Loucy (cell line): Measurements from ENCODE around the gene KCNIP3.

Source experiments
- H2AFZ ChIP-seq: fragments of 200-600 bp; sonication (generic); 2 replicates; pipeline ENCODE4 v1.6.0; 2016; ENCODE audit warnings: antibody characterized with exemption, mild to moderate bottlenecking, low read length, moderate library complexity
- H3F3A ChIP-seq: fragments of 200-600 bp; 2 replicates; pipeline ENCODE4 v1.6.0; 2016; ENCODE audit warnings: antibody characterized with exemption, low read depth, mild to moderate bottlenecking
- H3K27me3 ChIP-seq: fragments of 200-600 bp; sonication (generic); 2 replicates; pipeline ENCODE4 v1.6.1; 2014; ENCODE audit warnings: low read length, mild to moderate bottlenecking; ENCODE audit not compliant: insufficient read depth, poor library complexity, severe bottlenecking
- H3K36me3 ChIP-seq: fragments of 200-600 bp; sonication (generic); 2 replicates; pipeline ENCODE4 v1.6.1; 2016; ENCODE audit warnings: low read length; ENCODE audit not compliant: insufficient read depth
- H3K4me1 ChIP-seq: fragments of 200-600 bp; sonication (generic); 2 replicates; pipeline ENCODE4 v1.5.1; 2014; ENCODE audit warnings: low read length, mild to moderate bottlenecking; ENCODE audit not compliant: insufficient read depth, poor library complexity, severe bottlenecking
- H3K4me2 ChIP-seq: fragments of 200-600 bp; sonication (generic); 2 replicates; pipeline ENCODE4 v1.6.0; 2014; ENCODE audit warnings: antibody characterized with exemption, low read length, low read depth, mild to moderate bottlenecking; ENCODE audit not compliant: poor library complexity, severe bottlenecking
- H3K4me3 ChIP-seq: fragments of 200-600 bp; sonication (generic); 2 replicates; pipeline ENCODE4 v1.5.1; 2014; ENCODE audit warnings: low read length, mild to moderate bottlenecking, mixed read lengths; ENCODE audit not compliant: poor library complexity, severe bottlenecking
- H3K79me2 ChIP-seq: fragments of 200-600 bp; sonication (generic); 2 replicates; pipeline ENCODE4 v1.6.1; 2014; ENCODE audit warnings: low read length; ENCODE audit not compliant: insufficient read depth
- H3K9ac ChIP-seq: fragments of 200-600 bp; sonication (generic); 2 replicates; pipeline ENCODE4 v1.6.0; 2014; ENCODE audit warnings: mild to moderate bottlenecking, low read depth, low read length, moderate library complexity; ENCODE audit not compliant: poor library complexity, severe bottlenecking
- H3K9me2 ChIP-seq: fragments of 200-600 bp; sonication (generic); replicated peaks from 2 replicates; pipeline ENCODE4 v1.6.1; 2016; ENCODE audit warnings: low read depth, low read length, mixed read lengths
- H3K9me3 ChIP-seq: fragments of 200-600 bp; sonication (generic); 2 replicates; pipeline ENCODE4 v1.6.1; 2014; ENCODE audit warnings: mild to moderate bottlenecking, antibody characterized with exemption, low read length, low read depth; ENCODE audit not compliant: insufficient read depth
- H4K20me1 ChIP-seq: fragments of 200-600 bp; sonication (generic); 2 replicates; pipeline ENCODE4 v1.6.0; 2014; ENCODE audit warnings: antibody characterized with exemption, low read length, mild to moderate bottlenecking; ENCODE audit not compliant: insufficient read depth, poor library complexity, severe bottlenecking
- EZH2phosphoT487 ChIP-seq: fragments of 200-600 bp; IDR thresholded peaks from 2 replicates; pipeline ENCODE4 v1.6.1; 2018; ENCODE audit warnings: antibody characterized with exemption, mild to moderate bottlenecking, moderate library complexity, borderline replicate concordance
- TF ChIP-seq, protein P1 (sequence below): fragments of 200-600 bp; sonication (generic); conservative IDR thresholded peaks from 2 replicates; pipeline ENCODE4 v1.5.1; 2014; ENCODE audit warnings: mild to moderate bottlenecking, antibody characterized with exemption, low read length

The KCNIP3 gene

DNA sequence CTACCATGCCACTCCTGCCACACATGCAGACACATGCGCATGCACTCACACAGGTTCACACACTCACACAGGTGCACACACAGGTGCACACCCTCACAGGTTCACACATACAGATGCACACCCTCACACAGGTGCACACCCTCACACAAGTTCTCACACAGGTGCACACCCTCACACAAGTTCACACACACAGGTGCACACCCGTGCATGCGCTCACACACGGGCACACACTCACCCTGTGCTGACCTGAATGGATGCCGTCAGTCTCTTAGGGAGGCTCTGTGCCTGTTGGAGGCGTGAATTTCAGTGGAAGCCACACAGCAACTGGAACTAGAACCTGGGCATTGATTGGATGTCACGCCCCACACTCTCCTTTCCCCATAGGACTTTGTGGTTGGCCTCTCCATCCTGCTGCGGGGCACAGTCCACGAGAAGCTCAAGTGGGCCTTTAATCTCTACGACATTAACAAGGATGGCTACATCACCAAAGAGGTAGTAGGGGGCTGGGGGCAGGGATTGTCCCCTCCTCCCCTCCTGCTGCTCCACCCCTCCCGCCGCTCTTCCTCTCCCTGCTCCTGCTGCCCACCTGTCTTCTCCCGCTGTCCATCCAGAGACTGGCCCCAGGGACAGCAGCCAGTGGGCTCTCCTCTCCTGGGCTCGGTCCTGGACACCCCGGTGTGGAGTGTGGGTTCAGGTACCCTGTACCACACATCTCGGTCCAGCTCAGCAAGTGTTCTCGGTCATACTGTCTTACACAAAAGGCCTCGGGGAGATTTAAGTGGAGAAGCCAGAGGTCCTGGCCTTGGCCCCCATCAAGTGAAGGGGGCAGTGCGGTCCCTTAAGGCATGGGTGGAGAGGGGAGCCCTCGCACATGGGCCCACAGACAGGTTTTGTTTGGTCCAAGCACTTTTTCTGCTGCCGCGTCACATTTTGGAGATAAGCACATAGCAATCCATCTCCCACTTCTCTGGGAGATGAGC, 84.4 kb downstream of the KCNIP3 start:
- H3K9ac ChIP-seq, result no peak overlapping the region
- no peaks in the 10 kb centered on the region for H3K9me2 ChIP-seq
- H3K4me2 ChIP-seq, result no peak overlapping the region
- no peaks in the 10 kb centered on the region for H3F3A ChIP-seq
- no peaks in the 10 kb centered on the region for H3K36me3 ChIP-seq
- H3K9me3 ChIP-seq, result no peaks in the 10 kb centered on the region
- no peak overlapping the region for H2AFZ ChIP-seq
- no peaks in the 10 kb centered on the region for H4K20me1 ChIP-seq
- H3K79me2 ChIP-seq, result no peaks in the 10 kb centered on the region
- H3K4me3 ChIP-seq, result no peak overlapping the region
- no peaks in the 10 kb centered on the region for H3K4me1 ChIP-seq
- H3K27me3 ChIP-seq, result no peaks in the 10 kb centered on the region
- no peak for TF ChIP-seq EZH2phosphoT487
- TF ChIP-seq, protein P1, sequence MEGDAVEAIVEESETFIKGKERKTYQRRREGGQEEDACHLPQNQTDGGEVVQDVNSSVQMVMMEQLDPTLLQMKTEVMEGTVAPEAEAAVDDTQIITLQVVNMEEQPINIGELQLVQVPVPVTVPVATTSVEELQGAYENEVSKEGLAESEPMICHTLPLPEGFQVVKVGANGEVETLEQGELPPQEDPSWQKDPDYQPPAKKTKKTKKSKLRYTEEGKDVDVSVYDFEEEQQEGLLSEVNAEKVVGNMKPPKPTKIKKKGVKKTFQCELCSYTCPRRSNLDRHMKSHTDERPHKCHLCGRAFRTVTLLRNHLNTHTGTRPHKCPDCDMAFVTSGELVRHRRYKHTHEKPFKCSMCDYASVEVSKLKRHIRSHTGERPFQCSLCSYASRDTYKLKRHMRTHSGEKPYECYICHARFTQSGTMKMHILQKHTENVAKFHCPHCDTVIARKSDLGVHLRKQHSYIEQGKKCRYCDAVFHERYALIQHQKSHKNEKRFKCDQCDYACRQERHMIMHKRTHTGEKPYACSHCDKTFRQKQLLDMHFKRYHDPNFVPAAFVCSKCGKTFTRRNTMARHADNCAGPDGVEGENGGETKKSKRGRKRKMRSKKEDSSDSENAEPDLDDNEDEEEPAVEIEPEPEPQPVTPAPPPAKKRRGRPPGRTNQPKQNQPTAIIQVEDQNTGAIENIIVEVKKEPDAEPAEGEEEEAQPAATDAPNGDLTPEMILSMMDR, result no peak

DNA sequence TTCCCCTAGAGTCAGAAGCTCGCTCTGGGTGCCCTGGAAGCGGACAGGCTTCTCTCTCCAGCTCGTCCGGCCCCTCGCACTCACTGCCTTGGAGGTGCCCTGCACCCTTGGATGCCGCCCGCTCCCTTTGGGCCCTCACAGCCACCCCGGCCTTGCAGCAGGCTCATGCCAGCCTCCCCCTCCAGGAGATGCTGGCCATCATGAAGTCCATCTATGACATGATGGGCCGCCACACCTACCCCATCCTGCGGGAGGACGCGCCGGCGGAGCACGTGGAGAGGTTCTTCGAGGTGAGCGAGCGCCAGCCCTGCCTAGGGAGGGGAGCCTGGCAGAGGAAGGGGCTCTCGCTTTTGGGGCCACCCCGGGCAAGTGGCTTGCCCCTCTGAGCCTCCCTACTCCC, 85.0 kb downstream of the KCNIP3 start:
- Histone ChIP-seq H3K4me3 (no peak overlapping the region), H3F3A (no peaks in the 10 kb centered on the region), H3K4me1 (no peaks in the 10 kb centered on the region), H3K9me2 (no peaks in the 10 kb centered on the region), H2AFZ (no peak overlapping the region), H3K4me2 (no peak overlapping the region), H3K36me3 (no peaks in the 10 kb centered on the region), H4K20me1 (no peaks in the 10 kb centered on the region), H3K9ac (no peak overlapping the region), H3K27me3 (no peaks in the 10 kb centered on the region), H3K9me3 (no peaks in the 10 kb centered on the region), H3K79me2 (no peaks in the 10 kb centered on the region)
- TF ChIP-seq, protein P1, result no peak
- TF ChIP-seq EZH2phosphoT487, result no peak

DNA sequence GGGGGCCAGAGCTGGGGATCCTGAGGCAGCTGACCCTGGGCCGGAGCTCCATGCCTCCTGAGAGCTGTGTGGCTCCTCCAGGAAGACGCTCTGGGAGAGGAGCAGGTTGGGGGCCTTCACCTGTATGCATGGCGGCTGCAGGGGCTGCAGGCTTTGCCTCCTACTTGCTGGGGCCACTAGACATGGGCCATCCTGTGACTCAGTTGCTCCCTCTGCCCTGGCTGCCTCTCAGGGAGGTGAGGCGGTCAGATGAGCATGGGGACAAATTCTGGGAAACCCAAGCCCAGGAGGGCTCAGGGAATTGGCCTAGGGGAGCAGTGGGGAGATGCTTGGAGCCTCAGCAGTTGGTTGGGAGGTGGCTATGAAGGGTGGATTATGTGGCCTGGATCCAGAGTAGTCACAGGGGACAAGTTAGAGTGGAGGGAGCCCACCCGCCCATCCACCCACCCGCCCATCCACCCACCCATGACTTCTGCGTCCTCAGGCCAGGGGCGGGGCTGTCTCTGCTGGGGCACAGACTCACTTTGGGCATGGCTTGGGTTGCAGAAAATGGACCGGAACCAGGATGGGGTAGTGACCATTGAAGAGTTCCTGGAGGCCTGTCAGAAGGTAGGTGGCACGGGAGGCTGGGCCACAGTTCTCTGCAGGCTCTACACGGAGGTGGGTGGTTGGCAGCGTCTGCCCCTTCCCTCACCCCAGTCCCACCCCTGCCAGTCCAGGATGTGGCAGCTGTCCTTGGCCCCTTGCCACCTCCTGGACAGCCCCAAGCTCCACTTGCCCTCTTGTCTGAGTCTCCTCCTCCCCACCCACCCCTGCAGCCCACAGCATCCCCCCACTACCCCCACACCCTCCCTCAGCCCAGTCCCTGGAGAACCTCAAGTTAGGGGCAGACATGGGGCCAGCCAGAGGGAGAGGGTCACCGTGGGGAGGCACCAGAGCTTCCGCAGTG, 85.8 kb downstream of the KCNIP3 start:
- Histone ChIP-seq H3K4me3 (no peak overlapping the region), H4K20me1 (no peaks in the 10 kb centered on the region), H3K27me3 (no peaks in the 10 kb centered on the region), H3F3A (no peaks in the 10 kb centered on the region), H3K9ac (no peak overlapping the region), H3K79me2 (no peaks in the 10 kb centered on the region), H3K9me2 (no peaks in the 10 kb centered on the region), H3K9me3 (no peaks in the 10 kb centered on the region), H3K4me1 (no peaks in the 10 kb centered on the region), H3K4me2 (no peak overlapping the region), H3K36me3 (no peaks in the 10 kb centered on the region), H2AFZ (no peak overlapping the region)
- no peak for TF ChIP-seq EZH2phosphoT487
- TF ChIP-seq, protein P1, result no peak
